IPS DF 4.7 (cell line): ENCODE measurements around the gene MOB3B.
A peak's percentile ranks its signal among the peaks of the same experiment; 100 is the strongest.

ENCODE experiments used
- DNase-seq: peaks from one replicate; pipeline ENCODE4 v3.0.0-alpha.2; 2013; ENCODE audit warnings: low spot score; ENCODE audit errors: extremely low read depth

The MOB3B gene

DNA sequence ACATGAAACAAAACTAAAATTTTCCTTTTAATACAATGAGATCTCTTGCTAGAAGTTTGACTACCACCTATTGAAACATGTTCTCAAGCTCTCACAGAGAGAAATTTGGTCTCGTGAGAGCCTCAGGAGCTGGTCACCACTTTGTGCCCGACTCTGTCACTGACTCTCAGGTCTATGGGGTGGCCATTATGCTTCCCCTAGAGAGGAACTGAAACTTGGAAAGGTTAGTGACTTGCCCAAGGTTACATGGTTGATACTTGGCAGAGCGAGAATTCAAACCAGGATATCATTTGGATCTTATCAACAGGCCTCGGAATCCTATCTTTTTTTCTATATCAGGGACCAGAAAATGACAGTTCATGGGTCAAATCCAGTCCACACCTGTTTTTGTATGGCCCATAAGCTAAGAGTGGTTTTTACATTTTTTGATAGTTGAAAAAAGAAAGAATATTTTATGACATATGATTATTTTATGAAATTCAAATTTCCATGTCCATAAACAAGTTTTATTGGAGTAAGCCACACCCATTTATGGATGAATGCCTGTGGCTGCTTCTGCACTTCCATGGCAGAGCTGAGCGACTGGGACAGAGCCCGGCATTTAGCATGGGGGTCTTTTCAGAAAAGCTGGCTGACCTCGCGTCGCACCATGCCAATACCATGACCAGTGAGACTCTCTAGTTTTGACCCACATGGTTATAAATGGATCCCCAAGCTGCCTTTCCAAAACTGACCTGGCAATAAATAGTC, 187.9 kb downstream of the MOB3B start:
- no peak for DNase-seq

DNA sequence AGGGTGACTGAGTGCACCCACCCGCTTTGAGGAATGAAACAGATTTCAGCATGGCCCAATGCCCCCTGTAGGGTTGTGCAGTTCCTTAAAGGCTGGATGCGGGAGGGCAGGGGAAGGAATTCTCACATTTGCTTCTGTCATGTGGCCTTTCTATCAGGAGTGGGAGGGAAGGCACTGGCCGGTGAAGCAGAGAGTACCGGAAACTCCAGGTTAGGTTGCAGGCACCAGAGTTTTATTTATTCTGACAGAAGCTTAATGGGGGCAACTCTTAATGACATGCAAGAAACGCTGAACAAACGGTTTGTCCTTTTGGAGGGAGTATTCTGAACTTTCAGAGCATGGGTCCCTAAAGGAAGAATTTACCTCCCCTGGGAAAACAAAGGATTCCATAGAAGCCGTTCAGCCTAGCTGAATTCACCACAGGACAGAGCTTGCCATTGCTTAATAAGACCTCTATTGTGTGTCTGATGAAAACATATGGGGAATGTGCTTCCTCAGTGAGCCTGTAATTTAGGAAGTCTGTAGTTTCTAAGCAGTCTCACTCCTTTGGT, 188.6 kb downstream of the MOB3B start:
- DNase-seq = no peak

- no peak for DNase-seq
Observed at GRCh38 chr9:27340285-27340674, 189.3 kb downstream of the MOB3B start.

DNA sequence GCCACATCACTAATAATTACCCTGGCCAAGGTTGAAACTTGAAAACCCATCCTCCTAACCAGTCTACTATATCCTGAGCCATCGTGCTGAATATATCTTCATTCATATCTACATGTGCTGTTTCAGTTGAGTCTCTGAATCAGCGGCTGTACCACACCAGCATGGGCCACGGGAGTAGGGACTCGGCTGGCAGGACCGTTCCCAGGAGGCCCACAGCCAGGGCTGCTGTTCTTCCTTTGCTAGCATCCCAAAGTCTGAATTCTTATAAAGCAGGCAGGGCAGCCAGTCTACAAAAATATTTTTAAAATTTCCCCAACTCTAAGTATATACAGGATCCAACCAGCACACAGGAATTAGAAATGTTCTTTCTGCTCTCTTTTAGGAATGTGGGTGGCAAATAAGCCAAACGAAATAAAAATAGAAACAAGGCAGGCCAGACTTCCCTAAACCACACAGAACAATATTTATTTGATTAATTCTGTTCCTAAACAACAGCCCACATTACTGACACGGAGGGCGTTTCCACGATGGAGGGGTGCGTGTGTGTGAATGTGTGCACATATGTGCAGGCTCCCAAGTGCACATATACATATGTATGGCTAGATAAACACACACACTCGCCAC, 189.8 kb downstream of the MOB3B start:
- no peak for DNase-seq

- DNase-seq = no peak
Observed at GRCh38 chr9:27338527-27338903, 191.1 kb downstream of the MOB3B start.

DNA sequence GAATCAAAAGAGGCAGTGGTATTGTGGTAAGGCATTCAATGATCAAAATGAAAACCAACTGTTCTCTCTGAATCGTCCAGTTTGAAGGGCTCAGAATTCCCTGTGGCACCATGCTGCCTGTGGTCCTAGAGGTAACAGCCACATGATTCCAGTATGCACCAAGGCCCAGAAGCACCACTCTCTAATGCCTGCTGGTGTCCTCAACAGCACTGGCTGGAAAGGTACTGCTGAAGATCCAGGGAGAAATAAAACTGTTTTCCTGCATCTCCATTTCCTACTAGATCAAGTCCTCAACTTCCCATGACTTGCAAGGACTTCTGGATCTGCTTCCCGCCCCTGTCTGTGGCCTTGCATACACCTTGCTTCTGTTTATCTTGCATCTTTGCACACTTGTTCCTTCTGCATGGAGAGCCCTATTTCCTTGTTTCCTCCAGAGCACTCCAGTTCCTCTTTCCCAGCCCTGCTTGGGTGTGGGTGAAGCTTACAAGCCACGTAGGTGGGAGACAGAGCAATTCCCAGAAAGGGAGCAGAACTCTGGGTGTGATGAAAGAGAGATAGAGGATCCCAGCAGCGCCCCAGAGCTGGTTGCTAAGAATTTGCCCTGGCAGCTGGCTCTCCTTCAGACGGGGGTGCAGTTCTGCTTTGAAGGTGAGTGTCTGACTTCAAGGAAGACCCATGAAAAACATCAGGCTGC, 191.6 kb downstream of the MOB3B start:
- DNase-seq = no peak

GRCh38 chr9:27337236-27337635, 192.4 kb downstream of the MOB3B start:
- no peak for DNase-seq

DNA sequence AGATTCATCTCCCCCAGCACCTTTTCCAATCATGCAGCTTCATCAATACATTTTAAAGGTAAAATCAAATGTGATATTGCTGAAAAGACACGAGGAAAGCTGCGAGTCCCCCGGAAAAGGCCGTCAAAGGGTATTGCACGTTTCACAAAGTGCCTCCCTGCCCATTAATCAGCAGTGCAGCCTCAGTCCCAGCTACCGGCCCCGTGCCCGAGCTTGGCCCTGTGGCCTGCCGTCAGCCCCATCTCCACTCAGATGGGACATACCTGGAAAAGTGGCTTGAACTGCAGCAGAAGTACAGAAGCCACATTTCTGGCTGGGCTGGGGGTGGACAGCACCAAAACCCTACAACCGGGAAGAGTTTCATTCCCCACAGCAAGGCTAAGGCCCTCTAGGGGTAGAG, 192.8 kb downstream of the MOB3B start:
- no peak for DNase-seq

DNA sequence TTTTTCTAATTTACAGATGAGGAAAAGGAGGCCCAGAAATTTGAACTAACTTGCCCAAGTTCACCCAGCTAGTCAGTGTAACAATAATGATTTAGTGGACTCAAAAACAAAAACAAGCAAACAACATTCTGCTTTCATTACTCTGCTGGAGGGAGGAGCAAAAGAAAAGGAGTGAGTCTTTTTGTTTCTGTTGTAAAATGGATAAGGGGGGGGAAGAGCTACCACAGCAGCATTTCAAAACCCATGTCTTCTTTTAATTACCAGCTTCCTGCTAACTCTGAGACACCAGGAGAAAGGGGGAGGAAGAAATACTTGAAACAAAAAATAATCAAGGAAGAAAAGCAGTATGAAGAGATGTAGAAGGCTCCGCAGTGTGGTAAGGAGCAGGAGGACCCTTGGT, 193.5 kb downstream of the MOB3B start:
- DNase-seq = no peak

DNA sequence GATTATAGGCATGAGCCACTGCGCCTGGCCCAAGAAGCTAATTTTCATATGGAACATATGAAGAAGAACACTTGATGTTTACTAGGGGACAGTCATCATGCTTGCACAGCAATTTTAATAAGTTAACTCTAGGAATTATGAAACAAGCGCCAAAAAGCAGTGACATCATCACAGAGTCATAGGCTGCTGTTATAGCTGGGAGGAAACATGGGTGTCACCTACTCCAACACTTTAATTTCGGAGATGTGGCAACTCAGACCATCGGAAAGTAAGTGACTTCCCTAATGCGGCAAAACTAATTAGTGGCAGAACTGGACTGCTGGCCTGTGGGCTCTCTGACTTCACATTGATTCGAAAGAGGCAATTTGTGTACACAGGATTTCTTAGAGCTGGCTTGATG, 194.5 kb downstream of the MOB3B start:
- DNase-seq = no peak

DNA sequence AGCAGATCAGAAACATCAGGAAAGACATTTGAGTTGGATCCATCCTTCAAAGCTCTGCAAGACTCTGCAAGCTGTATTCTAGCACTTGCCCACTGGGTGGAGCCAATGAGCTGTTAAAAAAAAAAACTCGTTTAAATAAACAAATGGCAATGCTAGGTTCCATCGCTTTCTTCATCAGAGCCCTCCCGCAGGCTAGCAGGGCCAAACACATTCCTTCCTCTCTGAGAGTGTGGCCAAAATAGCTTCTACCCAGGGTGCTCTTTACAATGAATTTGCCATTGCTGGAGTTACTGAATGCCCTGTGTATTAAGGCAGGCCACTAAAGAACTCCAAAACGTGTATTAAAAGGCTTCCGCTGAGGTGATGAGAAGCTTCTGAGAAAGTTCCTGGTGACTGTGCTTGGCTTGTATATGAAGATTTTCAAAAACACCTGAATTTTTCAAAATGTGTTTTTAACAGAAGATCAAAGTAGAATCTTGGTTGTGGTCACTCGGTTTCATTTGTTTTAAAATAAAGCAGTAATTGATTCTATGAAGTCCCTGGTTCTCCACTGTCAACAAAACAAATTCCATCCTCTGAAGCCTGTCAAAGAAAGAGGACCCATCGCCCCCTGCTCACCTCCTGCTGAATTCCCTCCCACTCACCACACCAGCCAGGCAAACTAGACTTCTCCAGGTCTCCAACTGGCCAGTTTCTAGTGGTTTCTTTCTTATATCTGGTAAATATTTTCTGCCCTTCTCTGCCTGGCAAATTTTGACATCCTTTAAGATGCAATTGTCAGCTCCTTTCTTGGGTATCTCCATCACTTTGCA, 196.2 kb downstream of the MOB3B start:
- DNase-seq = peak; percentile 92

- DNase-seq = no peak
Observed at GRCh38 chr9:27331393-27331792, 198.2 kb downstream of the MOB3B start.

- DNase-seq = no peak
Observed at GRCh38 chr9:27329291-27329690, 200.3 kb downstream of the MOB3B start.

- DNase-seq = no peak
Observed at GRCh38 chr9:27328483-27328882, 201.1 kb downstream of the MOB3B start.

DNA sequence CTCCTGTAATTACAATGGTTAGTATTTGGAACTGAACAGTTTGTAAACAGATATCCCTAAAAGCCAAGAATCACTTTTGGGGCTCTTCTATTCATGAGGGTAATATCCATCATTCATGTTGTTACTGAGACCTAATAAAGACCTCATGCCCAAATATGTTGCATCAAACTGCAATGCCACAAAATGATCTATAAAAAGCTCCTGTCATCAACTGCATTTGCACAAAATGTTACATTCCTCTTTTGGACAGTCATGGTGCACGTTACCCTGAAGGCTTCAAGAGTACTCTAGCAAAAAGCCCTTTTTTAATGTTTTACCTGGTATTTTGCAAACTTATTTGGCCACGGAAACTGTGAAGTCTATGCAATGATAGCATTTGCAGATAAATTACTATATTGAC, 218.4 kb downstream of the MOB3B start:
- no peak for DNase-seq

DNA sequence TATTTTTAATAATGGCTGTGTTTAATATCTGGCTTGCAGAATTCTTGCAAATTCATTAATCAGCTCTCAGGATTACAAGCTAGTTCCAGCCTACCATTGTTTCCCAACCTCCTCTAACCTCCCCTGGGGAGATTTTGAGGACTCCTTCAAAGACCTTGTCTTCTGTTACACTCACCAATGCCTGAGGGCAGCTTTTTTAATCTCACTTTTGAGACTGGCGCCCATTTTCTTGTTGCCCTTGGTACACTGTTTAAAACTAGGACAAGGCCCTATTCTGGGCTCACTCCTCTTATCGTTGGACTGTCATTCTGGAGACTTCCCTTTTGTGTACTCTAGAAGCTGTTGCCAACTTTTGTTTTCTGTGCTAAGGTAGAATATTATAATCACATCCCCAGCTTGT, 219.0 kb downstream of the MOB3B start:
- DNase-seq = no peak

GRCh38 chr9:27308691-27309390, 220.8 kb downstream of the MOB3B start:
- peak; percentile 28 for DNase-seq

- DNase-seq = no peak
Observed at GRCh38 chr9:27304521-27304920, 225.1 kb downstream of the MOB3B start.

DNA sequence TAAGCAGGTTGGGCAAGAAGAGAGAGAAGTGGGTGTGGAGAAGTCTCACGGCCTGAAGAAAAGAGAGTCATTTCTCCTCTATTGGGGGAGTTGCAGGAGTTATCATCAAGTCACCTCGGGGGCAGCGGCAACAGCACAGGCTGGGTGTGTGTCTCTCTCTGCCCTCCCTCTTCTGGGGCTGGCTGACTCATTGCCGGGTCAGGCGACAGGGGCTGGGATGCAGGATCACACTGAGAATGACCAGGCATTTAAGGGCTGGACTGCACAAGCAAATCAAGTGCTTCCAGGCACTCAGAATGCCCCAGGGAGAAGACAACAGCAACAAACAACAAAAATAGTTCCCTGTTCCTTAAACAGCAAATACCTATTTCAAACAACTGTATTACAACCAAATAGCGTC, 226.4 kb downstream of the MOB3B start:
- no peak for DNase-seq

DNA sequence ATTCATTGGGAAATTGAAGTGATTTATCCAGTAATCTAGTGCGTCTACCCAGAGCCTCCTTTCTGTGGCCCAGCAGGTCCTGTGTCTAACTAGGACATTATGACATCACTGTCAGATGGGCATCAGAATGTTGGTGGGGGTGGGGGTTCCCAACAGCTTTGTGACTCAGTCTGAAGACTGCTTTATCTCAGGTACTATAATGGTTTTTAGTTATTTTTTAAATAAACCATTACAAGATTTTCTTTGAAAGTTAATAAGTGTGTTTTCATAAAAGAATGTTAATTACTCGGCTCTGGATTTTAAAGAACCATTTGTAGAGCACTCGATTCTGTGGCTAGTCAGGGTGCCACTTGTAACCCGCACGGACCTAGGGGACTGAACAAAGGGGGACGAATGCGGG, 232.6 kb downstream of the MOB3B start, which contains the start of gene EQTN:
TSS of gene EQTN (minus strand) at position 101 of the 400 bp plus-strand sequence. CDS start at position 6, 95 bp downstream.
- DNase-seq = no peak

GRCh38 chr9:27293996-27294395, 235.6 kb downstream of the MOB3B start:
- no peak for DNase-seq
